ENCODE results near the gene GPR3. TPM values are rescaled to one million over a fixed set of nuclear protein-coding genes. Genes with fewer than 3 reads are reported as not detected.
A peak's percentile ranks its signal among the peaks of the same experiment; 100 is the strongest.

GPR3 gene, protein sequence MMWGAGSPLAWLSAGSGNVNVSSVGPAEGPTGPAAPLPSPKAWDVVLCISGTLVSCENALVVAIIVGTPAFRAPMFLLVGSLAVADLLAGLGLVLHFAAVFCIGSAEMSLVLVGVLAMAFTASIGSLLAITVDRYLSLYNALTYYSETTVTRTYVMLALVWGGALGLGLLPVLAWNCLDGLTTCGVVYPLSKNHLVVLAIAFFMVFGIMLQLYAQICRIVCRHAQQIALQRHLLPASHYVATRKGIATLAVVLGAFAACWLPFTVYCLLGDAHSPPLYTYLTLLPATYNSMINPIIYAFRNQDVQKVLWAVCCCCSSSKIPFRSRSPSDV
- not detected for total RNA-seq

DNA sequence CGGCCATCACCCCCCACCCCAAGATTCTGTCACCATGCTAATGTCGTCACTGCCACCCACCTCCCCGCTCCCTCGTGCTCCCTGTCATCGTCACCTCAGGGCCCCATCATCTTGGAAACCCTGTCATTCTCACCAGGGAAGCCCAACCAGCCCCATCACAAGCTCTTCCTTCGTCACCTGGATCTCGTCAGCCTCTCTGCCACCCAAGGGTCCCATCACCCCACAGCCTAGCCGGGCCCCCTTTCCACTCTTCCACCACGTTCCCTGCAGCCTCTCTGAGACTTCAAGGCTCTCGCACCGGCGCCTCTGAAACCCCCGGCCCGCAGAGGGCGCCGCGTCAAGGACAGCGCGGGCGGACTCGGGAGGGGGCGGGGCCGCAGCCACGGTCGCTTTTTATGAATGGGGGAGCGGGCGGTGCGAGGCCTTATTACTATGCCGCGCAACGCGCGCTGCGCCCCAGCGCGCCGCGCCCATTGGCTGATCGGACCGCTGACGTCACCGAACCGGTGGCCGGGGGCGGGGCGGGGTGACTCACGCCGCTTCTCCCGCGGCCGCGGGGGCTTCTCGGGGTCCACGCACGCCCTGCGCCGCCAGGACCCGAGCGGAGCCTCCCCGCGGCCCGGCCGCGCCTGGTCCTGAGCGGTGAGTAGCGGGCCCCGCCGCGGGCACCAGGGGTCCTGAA is at the start of gene GPR3:
Gene GPR3 (plus strand): TSS at position 527 of the 682 bp plus-strand sequence. CDS start 1,177 bp downstream, outside the sequence.
- DNase-seq: peak; percentile 88

DNA sequence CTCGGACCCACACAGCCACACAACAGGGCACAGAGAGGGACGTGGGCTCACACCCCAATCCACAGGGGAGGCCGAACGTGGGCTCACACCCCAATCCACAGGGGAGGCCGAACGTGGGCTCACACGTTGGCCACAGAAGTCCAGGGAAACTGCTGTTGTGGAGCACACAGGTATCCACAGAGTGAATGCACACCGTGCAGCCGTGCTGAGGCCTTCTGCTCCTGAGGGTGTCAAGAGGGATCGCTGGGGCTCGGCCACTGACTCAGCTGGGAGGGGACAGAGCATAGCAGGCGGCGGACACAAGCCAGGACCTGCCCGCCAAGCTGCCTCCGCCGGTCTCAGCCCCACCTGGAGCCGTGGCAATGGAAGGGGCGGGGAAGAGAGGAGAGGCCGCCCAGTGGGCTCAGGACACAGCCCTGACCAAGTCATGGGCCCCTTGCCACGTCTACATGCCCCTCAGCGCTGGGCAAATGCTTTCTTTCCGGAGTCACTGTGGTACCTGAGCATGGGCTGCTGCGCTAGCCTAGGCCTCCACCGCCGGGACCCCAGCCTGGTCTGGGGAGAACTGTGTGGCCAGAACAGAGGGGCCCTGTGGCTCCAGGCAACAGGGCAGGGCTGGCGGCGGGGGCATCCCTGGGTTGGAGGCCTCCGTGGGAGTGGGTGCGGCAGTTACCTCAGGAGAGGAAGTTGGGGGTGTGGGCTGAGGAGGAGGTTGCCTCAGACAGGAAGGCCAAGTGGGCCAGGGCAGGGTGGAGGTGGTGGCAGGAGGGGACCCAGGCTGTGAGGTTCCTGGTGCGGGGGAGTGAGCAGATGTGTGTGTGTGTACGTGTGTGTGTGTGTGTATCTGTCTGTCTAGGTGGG is 49.4 kb upstream of the GPR3 start:
- no peak for DNase-seq

DNA sequence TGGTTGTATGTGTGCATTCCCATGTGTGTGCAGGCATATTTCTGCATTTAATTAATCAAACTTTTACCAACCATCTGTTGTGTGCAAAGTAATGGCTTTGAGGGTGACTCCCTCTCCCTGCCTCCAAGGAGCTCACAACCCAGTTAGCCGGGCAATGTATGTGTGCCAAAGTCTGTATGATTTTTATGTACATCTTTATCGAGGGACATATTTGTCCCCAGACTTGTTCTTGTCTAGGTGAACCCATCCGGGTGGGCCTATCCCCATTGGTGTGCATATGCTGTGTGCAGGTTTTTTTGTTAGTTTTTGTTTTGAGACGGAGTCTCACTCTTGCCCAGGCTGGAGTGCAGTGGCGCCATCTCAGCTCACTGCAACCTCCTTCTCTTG is 48.8 kb upstream of the GPR3 start:
- DNase-seq: no peak

DNA sequence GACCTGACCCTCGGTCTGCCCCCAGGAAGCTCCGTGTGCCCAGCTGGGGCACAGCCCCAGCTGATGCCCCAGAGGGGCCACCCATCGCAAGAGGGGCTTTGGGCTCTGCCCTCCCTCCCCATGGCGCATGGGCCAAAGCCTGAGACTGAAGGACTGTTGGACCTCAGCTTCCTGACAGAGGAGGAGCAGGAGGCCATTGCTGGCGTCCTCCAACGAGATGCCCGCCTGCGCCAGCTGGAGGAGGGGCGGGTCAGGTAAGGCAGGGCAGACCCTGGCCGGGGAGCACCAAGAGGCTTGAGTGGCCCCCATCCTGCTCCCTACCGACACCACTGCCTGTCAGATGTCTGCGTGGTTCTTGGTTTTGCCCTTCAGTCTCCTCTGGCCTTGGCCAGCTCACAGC is 47.1 kb upstream of the GPR3 start:
- no peak for DNase-seq

DNA sequence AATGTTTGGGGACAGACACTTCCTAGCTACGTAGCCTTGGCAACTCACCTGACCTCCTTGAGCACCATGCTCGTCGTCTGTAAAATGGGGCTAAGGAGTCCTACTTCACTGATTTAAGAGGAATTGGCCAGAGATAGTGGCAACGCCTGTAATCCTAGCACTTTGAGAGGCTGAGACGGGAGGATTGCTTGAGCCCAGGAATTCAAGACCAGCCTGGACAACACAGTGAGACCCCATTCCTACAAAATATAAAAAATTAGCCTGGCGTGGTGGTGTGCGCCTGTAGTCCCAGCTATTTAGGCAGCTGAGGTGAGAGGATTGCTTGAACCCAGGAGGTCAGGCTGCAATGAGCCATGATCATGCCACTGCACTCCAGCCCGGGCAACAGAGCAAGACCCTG is 46.1 kb upstream of the GPR3 start:
- DNase-seq: no peak

DNA sequence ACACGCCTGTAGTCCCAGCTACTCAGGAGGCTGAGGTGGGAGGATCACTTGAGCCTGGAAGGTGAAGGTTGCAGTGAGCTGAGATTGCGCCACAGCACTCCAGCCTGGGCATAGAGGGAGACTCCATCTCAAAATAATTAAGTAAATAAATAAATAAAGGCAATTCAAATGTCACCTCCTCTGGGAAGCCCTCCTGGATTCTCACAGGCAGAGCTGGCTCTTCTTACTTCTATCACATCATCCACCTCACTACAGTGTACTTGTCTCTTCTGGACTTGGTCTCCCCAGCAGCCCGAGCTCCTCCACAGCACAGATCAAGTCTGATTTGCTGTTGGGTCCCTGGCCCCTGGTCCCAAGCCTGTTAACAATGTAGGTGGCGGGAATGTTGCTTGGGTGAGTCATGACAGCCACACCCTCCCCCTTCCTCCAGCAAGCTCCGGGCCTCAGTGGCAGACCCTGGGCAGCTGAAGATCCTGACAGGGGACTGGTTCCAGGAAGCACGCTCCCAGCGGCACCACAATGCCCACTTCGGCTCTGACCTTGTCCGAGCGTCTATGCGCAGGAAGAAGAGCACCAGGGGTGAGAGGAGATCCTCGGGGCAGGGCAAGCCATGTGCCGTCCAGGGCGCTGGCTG is 45.3 kb upstream of the GPR3 start:
- DNase-seq: no peak

DNA sequence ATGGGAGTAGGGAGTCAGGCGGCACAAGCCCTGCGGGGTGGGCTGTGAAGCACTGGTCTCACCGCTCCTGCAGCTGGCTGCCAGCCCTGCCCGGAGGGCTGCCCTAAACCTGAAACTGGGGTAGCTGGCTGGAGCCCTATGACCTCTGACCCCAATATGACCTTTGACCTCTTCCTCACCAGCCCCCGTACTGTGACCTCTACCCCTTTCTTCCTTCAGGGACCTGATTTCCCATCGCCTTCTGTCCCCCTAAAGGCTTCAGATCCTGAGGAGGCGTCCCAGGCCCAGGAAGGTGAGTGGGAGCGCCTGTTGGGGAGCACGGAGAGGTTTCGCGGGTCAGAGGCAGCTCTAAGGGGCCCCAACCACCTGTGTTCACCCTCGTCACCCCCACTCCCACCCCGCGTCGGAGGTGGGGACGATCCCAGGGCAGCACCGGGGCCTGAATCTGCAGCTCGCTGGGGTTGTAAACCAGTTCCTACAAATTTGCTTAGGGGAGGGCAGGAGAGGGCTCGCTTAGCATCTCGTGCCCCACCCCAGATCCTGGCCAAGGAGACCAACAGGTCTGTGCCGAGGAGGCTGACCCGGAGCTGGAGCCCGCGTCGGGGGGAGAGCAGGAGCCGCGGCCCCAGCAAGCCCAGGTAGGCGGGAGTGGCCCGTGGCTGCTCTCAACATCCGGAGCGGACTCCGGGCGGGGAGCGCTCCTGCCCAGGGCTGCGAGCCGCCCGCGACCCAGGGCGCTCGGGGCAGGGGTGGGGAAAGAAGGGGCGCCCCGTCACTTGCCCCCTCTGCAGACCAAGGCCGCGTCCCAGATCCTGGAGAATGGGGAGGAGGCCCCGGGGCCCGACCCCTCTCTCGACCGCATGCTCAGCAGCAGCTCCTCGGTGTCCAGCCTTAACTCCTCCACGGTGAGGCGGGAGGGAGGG is 43.3 kb upstream of the GPR3 start:
- DNase-seq: no peak

DNA sequence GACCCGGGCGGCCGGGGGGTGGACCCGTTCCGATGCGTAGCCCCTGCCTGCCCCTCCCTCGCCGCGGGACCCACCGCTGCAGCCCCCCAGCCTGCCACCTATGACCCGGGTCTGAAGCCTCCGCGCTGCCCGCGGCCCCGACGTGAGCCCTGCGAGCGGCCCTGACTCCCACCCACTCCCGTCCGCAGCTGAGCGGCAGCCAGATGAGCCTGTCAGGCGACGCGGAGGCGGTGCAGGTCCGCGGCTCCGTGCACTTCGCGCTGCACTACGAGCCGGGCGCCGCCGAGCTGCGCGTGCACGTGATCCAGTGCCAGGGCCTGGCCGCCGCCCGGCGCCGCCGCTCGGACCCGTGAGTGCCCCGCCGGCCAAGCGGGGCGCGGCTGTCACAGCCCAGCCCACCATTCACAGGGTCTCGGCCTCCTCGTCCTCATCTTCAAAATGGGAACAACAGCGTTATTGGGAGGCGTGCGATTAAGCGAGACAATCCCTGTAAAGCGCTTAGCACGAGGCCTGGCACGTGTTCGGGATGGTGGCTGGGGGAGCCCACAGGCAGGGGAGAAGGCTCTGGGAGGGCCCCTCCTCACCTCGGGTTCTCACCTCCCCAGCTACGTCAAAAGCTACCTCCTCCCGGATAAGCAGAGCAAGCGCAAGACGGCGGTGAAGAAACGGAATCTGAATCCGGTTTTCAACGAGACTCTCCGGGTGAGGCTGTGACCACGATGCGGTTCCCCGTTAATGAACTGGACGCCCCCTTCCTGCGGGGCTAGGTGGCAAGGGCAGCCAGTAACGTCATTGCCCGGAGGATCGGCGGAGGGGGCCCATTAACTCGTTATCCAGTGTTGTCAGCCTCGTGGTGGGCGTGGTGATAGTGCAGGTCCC is 42.4 kb upstream of the GPR3 start:
- DNase-seq: no peak

DNA sequence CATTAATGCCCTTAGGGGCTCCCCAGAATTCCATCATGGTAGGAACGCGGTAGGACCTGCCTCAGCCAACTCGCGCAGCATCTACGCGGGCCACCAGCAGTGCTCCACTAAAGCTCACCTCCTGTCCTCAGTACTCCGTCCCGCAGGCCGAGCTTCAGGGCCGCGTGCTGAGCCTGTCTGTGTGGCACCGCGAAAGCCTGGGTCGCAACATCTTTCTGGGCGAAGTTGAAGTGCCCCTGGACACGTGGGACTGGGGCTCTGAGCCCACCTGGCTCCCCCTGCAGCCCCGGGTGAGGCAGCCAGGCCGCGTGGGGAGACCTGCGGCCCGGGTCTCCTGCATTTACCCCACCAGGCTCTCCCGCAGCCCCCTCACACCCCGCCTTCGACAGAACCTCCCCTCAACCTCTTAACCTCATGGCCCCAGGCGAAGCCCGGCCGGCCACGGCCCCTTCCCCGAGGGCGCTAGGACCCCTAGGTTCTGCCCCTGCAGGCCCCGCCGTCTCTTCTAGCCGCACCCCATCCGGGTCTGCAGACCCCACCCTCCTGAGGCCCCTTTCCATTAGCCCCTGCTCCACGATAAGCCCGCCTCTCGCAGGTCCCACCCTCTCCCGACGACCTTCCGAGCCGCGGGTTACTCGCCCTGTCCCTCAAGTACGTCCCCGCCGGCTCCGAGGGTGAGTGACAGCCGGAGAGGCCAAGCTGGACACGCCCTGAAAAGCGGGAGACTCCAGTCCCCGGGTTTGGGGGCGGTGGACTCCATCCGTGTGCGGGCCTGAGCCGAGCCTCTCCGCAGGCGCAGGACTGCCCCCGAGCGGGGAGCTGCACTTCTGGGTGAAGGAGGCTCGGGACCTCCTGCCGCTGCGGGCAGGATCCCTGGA is 41.5 kb upstream of the GPR3 start:
- DNase-seq: no peak

DNA sequence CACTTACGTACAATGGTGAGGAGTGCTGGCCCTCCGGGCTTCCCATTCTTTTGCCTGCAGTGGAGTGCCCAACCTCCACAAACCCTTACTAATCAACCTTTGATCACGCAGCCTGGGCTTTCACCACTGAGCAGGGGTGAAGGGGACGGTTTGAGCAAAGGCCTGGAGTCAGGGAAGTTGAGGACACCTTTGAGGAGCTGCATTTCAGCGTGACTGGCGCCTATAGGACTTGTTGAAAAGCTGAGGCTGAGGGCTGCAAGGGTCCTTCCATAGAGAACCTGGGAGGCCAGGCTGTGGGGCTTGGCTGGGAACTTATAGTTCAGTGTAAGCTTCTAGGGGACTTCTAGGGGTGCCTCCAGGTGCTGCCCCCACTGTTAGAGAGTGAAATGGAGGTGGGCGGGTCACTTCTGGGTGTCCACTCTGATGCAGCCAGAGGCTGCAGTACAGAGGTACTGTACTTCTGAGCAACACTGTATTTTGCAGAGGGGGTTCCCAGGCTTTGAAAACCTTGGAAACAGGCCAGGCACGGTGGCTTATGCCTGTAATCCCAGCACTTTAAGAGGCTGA is 40.8 kb upstream of the GPR3 start:
- DNase-seq: no peak

DNA sequence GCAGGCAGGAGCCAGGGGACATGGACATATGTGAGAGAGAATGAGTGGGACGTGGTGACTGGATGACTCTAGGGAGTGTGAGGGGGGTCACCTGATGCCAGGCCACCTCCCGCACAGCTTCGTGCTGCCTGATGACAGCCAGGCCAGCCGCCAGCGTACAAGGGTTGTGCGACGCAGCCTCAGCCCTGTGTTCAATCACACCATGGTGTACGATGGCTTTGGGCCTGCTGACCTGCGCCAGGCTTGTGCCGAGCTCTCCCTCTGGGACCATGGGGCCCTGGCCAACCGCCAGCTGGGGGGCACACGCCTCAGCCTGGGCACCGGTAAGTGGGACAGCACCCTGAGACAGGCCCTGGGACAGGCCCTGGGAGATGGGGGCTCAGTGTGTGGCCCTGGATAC is 39.3 kb upstream of the GPR3 start:
- no peak for DNase-seq

DNA sequence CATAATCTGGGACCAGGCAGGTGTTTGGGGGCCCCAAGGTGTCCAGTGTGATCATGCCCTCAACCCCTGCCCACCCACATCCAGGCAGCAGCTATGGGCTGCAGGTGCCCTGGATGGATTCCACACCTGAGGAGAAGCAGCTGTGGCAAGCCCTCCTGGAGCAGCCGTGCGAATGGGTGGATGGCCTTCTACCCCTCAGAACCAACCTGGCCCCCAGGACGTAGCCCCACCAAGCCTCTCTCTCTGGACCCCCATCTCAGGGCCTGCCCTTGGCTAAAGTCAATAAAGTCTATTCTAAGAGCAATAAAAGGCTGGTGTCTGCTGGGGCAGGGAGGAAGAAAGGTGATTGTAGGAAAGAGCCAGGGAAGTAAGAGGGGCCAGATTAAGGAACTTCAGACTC is 38.8 kb upstream of the GPR3 start:
- no peak for DNase-seq

DNA sequence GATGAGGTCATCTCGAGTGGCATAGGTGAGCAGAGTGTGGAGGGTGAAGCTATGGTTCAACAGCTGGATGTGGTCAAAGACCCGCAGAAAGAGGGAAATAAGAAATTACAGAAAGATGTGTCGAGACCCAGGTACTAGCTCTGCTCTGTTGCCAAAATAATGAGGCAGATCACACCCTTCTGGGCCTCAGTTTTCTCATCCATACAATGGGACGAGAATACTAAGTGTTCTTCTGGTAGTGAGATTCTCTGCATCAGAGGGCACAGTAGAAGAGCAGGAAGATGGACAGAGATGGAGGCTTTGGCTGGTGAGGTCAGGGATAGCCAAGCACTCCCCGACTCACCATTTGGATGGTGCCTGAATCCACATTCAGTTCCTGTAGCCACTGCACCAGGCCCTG is 36.7 kb upstream of the GPR3 start:
- DNase-seq: no peak

DNA sequence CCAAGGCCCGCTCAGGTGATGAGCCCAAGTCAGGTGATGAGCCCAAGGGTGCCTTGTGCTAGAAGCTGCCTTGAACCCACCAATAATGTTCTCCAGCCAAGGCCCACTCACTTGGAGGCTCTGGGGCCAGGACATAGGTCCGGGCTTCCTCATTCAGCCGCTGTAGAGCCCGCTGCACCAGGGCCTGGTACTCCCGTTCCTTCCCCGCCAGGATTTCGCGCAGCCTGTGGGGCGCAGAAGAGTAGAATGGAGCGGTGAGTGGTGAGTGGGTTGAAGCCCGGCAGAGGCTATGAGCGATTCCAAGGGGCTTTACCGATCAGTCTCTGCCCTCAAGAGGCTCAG is 36.2 kb upstream of the GPR3 start:
- no peak for DNase-seq

DNA sequence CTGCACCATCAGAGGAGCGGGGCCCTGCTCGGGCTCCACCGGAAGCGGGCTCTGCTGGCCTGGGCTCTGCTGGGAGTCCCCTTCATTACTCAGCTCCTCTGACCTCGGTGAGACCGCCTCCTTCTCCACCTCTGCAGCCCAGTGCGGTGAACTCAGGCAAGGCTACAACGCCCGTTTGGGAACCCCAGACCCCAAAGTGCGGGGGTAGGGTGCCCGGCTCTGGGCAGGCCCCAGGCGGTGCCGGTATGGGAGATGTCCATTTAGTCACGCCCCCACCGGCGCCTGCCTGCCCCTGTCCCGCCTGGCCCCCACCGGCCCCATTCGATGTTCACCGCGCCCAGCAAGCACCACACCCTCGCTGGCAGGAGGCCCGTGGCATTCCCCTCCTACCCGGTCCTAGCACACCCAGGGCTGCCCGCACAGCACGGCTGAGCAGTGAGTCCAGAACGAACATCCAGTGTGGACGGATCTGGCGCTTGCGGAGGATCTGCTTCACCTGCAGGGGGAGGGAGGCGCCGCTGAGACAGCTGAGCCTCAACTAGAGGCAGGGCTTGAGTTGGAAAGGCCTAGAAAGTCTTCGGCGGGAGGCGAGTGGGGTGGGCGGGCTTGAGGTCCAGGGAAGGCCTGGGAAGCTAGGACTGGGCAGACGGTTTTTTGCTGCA is 35.7 kb upstream of the GPR3 start:
- no peak for DNase-seq

DNA sequence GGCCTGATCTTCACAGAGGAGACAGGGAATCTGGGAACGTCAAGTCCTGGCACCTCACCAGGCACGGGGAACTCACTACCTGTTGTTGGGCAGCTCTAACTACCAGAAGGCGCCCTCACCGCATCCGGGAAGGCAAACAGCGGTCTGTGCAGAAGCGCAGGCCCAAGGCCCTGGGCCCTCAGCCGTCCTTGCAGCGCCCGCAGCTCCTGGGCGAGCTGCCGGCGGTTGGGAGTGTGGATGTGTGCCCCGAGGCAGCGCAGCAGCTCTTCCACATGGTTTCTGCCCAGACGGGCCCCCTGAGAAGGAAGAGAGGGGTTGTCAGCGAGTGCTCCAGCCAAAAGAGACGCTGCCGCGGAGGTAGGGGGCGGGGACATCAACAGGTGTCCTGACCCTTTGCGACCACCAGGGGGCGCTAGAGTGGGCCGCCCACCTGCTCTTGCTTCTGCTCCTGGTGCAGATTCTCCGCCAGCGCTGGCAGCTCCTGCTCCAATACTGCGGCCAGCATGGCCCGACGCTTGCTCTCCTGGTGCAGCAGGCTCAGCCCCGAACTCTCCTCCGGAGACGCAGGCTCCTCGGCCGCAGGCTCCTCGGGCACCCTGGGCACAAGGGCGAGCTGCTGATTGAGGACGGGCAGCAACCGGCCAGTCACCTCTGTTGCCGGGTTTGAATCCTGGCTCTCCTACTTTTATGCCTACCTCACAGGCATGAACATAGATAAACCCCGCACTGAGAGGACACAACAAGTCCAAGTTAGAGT is 35.0 kb upstream of the GPR3 start:
- peak; percentile 23 for DNase-seq

DNA sequence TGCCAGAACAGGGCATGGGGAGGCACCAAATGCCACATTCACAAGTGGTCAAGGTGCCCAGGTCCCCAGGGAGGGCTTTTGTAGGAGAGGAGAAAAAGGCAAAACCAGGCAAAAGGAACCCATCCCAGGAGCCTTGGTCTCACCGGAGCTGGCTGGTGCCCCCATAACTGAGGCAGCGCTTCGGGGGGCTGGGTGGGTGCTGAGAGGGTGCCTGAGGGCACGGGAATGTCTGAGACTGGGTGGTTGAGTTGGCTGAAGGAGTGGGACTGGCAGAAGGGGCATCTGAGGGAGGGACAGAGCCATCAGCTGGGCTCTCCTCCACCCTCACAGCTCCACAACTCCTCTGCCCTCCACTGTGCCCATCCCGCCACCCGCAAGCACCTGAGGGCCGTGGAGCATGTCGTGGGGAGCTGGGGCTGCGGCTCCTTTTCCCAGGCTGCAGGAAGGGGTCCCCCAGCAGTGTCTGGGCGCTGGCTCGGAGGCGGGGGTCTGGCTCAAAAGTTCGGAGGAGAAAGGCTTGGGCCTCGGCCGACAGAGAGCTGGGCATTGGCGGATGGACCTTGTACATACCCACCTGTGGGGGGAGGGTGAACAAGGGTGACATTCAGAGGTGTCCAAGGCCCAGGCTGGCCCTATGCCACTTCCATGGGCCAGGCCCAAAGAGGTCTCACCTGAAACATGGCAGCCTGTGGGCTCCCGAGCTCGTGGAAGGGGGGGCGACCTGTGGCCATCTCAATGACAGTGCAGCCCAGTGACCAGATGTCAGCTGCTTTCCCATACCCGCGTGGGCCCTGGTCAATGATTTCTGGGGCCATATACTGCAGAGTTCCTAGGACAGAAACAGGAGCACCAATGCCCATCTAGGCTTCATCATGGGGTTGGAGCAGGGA is 34.1 kb upstream of the GPR3 start:
- DNase-seq: no peak

All from occipital lobe (tissue), 2 donors.